HepG2 (cell line): ENCODE results near the gene CDX2. TPM values are rescaled to one million over a fixed set of nuclear protein-coding genes. Genes with fewer than 3 reads are reported as not detected.

Experiments
- BCL6 ChIP-seq: IDR thresholded peaks from 2 replicates; pipeline ENCODE4 v1.6.1; 2016; ENCODE audit warnings: missing genetic modification reagents, missing compliant biosample characterization
- DPF2 ChIP-seq: sonication (generic); formaldehyde crosslinking; IDR thresholded peaks from 2 replicates; pipeline ENCODE4 v1.4.0; 2020; ENCODE audit warnings: mild to moderate bottlenecking, low read depth, missing genetic modification reagents, borderline replicate concordance
- EZH2 ChIP-seq: conservative IDR thresholded peaks from 2 replicates; pipeline ENCODE4 v1.6.1; 2012; ENCODE audit warnings: mild to moderate bottlenecking, low read depth, low read length, moderate library complexity
- FOXO1 ChIP-seq: sonication (generic); formaldehyde crosslinking; IDR thresholded peaks from 2 replicates; pipeline ENCODE4 v1.4.0; 2020; ENCODE audit warnings: missing genetic modification reagents
- GATAD2A ChIP-seq: IDR thresholded peaks from 2 replicates; pipeline ENCODE4 v1.6.1; 2016
- HNRNPK ChIP-seq: fragments of 200-400 bp; formaldehyde crosslinking; IDR thresholded peaks from 2 replicates; pipeline ENCODE4 v1.6.1; 2018; ENCODE audit warnings: low read length, low read depth, moderate library complexity, mild to moderate bottlenecking; ENCODE audit not compliant: poor library complexity, severe bottlenecking
- HNRNPLL ChIP-seq: fragments of 200-400 bp; formaldehyde crosslinking; IDR thresholded peaks from 2 replicates; pipeline ENCODE4 v1.6.1; 2017; ENCODE audit warnings: mild to moderate bottlenecking, low read depth, low read length; ENCODE audit not compliant: poor library complexity, severe bottlenecking
- HOXA3 ChIP-seq: sonication (generic); formaldehyde crosslinking; IDR thresholded peaks from 2 replicates; pipeline ENCODE4 v1.5.0; 2020; ENCODE audit warnings: missing genetic modification reagents
- MAX ChIP-seq: IDR thresholded peaks from 2 replicates; pipeline ENCODE4 v1.6.1; 2012; ENCODE audit warnings: inconsistent platforms
- NCOA2 ChIP-seq: sonication (generic); formaldehyde crosslinking; IDR thresholded peaks from 2 replicates; pipeline ENCODE4 v1.8.0; 2022; ENCODE audit warnings: inconsistent platforms
- PATZ1 ChIP-seq: sonication (generic); formaldehyde crosslinking; IDR thresholded peaks from 2 replicates; pipeline ENCODE4 v1.4.0; 2020; ENCODE audit warnings: missing genetic modification reagents
- PCBP1 ChIP-seq: fragments of 200-400 bp; formaldehyde crosslinking; IDR thresholded peaks from 2 replicates; pipeline ENCODE4 v1.6.1; 2017; ENCODE audit warnings: mild to moderate bottlenecking, low read depth, low read length, borderline replicate concordance
- PHF21A ChIP-seq: sonication (generic); formaldehyde crosslinking; IDR thresholded peaks from 2 replicates; pipeline ENCODE4 v1.5.0; 2020; ENCODE audit warnings: mild to moderate bottlenecking, missing genetic modification reagents
- RARA ChIP-seq: IDR thresholded peaks from 2 replicates; pipeline ENCODE4 v1.6.1; 2016; ENCODE audit warnings: missing genetic modification reagents, missing compliant biosample characterization
- SOX13 ChIP-seq, 3 experiments: fragments of 450-650 bp in 1 of 3; sonication (generic) in 1 of 3; formaldehyde crosslinking in 1 of 3; IDR thresholded peaks in 2 of 3; conservative IDR thresholded peaks in 1 of 3; 2 replicates each; pipeline versions ENCODE4 v1.5.0 to v1.6.1; 2016 to 2020; ENCODE audit warnings: antibody characterized with exemption in 1 of 3, mild to moderate bottlenecking in 1 of 3, missing compliant biosample characterization in 1 of 3, missing genetic modification reagents in 1 of 3, moderate library complexity in 1 of 3
- SP4 ChIP-seq: sonication (generic); formaldehyde crosslinking; IDR thresholded peaks from 2 replicates; pipeline ENCODE4 v1.8.1; 2023; ENCODE audit warnings: mild to moderate bottlenecking, missing genetic modification reagents
- ZBTB33 ChIP-seq: sonication (generic); formaldehyde crosslinking; IDR thresholded peaks from 2 replicates; pipeline ENCODE4 v1.4.0; 2020; ENCODE audit warnings: missing genetic modification reagents
- ZMYM4 ChIP-seq: sonication (generic); formaldehyde crosslinking; IDR thresholded peaks from 2 replicates; pipeline ENCODE4 v1.8.1; 2023; ENCODE audit warnings: mild to moderate bottlenecking, missing genetic modification reagents
- ZNF124 ChIP-seq: sonication (generic); formaldehyde crosslinking; IDR thresholded peaks from 2 replicates; pipeline ENCODE4 v1.4.0; 2020; ENCODE audit warnings: missing genetic modification reagents
- ZNF670 ChIP-seq: sonication (generic); formaldehyde crosslinking; IDR thresholded peaks from 2 replicates; pipeline ENCODE4 v1.8.0; 2022; ENCODE audit warnings: mild to moderate bottlenecking, missing genetic modification reagents, borderline replicate concordance
- ZNF710 ChIP-seq: sonication (generic); formaldehyde crosslinking; IDR thresholded peaks from 2 replicates; pipeline ENCODE4 v1.5.0; 2020; ENCODE audit warnings: mild to moderate bottlenecking, missing genetic modification reagents, borderline replicate concordance
- ZNF777 ChIP-seq: sonication (generic); formaldehyde crosslinking; IDR thresholded peaks from 2 replicates; pipeline ENCODE4 v1.4.0; 2020; ENCODE audit warnings: missing genetic modification reagents
- polyA plus RNA-seq, 8 experiments: library from polyadenylated mRNA; depleted of rRNA in 3 of 8; stranded (reverse) in 7 of 8; unstranded in 1 of 8; fragments of >200 nt; fragmentation: Illumina TruSeq in 4 of 8; extraction: Trizol in 4 of 8; gene quantifications; 2 replicates each; pipeline versions ENCODE4 v1.2.1 to v1.2.3, GENCODE V29; 2011 to 2016; ENCODE audit warnings: low read depth in 4 of 8, missing spikeins in 1 of 8, mixed read lengths in 1 of 8; ENCODE audit not compliant: insufficient read depth in 1 of 8
- total RNA-seq, 5 experiments: library from RNA; depleted of rRNA; stranded (reverse); fragments of >200 nt; fragmentation: Illumina TruSeq; extraction: Trizol; gene quantifications; 2 replicates each; pipeline ENCODE4 v1.2.3, GENCODE V29; 2016; ENCODE audit warnings: low read depth in 1 of 5

CDX2 gene
- total and polyA plus RNA-seq, 2 of the 13 experiments (the other 11 are each of a cell fraction or from before 2014, with no cell fraction given) = 0.04 TPM; not detected in 1

- TF ChIP-seq ZNF710 (CRISPR knock-in tag) = no peak
- peak; percentile 58 for TF ChIP-seq BCL6 (CRISPR knock-in tag)
- peak; percentile 26; the same call in 1 of the 2 replicates for TF ChIP-seq DPF2 (CRISPR knock-in tag)
- no peak for TF ChIP-seq SOX13 (IDR thresholded peaks at IDR 0.05)
- TF ChIP-seq SOX13 (CRISPR knock-in tag; conservative IDR thresholded peaks at IDR 0.05 in 1 of 2, IDR thresholded peaks at IDR 0.05 in 1 of 2) = peak in 1 of 2 experiments; percentile 64; a peak in 1 of 4 replicates
- TF ChIP-seq ZNF124 = no peak
- TF ChIP-seq HOXA3 (CRISPR knock-in tag) = peak; percentile 60; the same call in 1 of the 2 replicates
- peak; percentile 45; the same call in 1 of the 2 replicates for TF ChIP-seq PHF21A (CRISPR knock-in tag)
- TF ChIP-seq NCOA2 = 0 out of 2 replicates have a peak, but pooled peaks have one; percentile 27
- no peak for TF ChIP-seq EZH2
- peak; percentile 92 for TF ChIP-seq PCBP1
- TF ChIP-seq FOXO1 (CRISPR knock-in tag) = 0 out of 2 replicates have a peak, but pooled peaks have one; percentile 16
- peak; percentile 20 for TF ChIP-seq HNRNPLL
- TF ChIP-seq RARA (CRISPR knock-in tag) = peak; percentile 42; the same call in 1 of the 2 replicates
- 0 out of 2 replicates have a peak, but pooled peaks have one; percentile 7 for TF ChIP-seq ZNF777 (CRISPR knock-in tag)
- TF ChIP-seq PATZ1 (CRISPR knock-in tag) = peak; percentile 27; the same call in 1 of the 2 replicates
- 0 out of 2 replicates have a peak, but pooled peaks have one; percentile 24 for TF ChIP-seq ZNF670 (CRISPR knock-in tag)
- peak; percentile 76; the same call in 1 of the 2 replicates for TF ChIP-seq GATAD2A (CRISPR knock-in tag)
- TF ChIP-seq HNRNPK = peak; percentile 69
- 0 out of 2 replicates have a peak, but pooled peaks have one; percentile 65 for TF ChIP-seq ZBTB33 (CRISPR knock-in tag)
- 0 out of 2 replicates have a peak, but pooled peaks have one; percentile 13 for TF ChIP-seq ZMYM4 (CRISPR knock-in tag)
- TF ChIP-seq SP4 (CRISPR knock-in tag) = peak; percentile 28; the same call in 1 of the 2 replicates
- peak; percentile 37 for TF ChIP-seq MAX
Measured at GRCh38 chr13:27918041-27918917, 50.8 kb downstream of the CDX2 start (continued).
